Posterior cingulate gyrus (tissue), 11 donors: ENCODE results near the gene AKT3.

ENCODE experiments used
- DNase-seq, 10 donors: peaks; one replicate each; pipeline versions ENCODE4 v3.0.0 to v3.0.0-alpha.2; 2020 to 2021; ENCODE audit warnings: mixed read lengths in 3 of 10
- intact Hi-C: fragments of 100-400 bp; cut with DNase I; formaldehyde crosslinking; loops from one replicate; pipeline ENCODE4 v1.15.1; 2023

AKT3 gene

DNA sequence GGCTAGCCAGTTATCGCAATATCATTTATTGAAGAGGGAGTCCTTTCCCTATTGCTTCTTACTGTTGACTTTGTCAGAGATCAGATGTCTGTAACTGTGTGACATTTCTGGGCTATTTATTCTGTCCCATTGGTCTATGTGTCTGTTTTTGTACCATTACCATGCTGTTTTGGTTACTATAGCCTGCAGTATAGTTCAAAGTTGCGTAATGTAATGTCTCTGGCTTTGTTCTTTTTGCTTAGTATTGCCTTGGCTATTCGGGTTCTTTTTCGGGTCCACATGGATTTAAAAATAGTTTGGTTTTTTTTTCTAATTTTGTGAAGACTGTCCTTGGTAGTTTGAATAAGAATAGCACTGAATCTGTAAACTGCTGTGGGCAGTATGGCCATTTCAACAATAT, 320.5 kb downstream of the AKT3 start:
- no peak for DNase-seq
- intact Hi-C loops = no loop called here

DNA sequence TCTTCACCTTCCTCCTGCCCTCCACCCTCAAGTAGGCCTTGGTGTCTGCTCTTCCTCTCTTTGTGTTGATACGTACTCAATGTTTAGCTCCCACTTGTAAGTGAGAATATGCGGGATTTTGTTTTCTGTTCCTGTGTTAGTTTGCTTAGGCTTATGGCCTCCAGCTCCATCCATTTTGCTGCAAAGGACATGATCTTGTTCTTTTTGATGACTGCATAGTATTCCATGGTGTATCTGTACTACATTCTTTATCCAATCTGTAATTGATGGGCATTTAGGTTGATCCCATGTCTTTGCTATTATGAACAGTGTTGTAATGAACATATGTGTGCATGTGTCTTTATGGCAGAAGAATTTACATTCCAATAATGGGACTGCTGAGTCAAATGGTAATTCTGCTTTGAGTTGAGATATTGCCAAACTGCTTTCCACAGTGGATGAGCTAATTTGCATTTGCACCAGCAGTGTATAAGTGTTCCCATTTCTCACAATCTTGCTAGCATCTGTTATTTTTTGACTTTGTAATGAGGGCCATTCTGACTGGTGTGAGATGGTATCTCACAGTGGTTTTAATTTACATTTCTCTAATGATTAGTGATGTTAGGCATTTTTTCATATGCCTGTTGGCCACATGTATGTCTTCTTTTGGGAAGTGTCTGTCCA, 321.5 kb downstream of the AKT3 start:
- no peak for DNase-seq
- intact Hi-C loops = no loop called here

DNA sequence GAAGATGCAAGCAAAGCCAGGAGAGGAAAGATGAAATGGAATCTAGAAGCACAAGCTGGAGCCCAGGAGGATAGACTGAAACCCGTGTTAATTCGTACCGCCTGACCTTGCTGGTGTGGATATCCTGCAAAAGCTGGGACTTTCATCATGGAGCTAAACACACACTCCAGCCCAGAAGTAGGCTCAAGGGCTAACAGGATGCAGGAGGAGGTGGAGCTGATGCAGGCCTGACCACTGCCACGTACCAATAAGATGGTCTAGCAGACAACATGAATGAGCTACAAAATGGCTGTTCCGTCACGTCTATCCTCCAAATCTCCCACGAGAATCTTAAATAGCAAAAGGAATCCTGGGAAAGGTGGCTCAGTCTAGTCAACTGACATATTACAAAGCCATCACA, 323.9 kb downstream of the AKT3 start:
- DNase-seq = no peak
- intact Hi-C loops = no loop called here

GRCh38 chr1:243525085-243525487, 325.0 kb downstream of the AKT3 start:
- DNase-seq = no peak
- intact Hi-C loops = no loop called here

DNA sequence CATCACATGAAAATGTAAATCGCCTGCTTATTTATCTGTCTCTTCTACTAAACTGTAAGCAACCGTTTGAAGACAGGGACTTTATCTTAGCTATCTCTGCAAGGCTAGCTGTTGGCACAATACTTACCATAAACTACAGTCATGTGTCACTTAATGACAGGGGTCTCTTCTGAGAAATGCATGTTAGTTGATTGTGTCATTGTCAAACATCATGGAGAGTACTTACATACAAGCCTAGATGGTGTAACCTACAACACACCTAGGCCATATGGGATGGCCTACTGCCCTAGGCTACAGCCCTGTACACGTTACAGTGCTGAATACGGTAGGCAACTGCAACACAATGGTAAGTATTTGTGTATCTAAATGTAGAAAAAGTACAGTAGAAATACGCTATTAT, 326.3 kb downstream of the AKT3 start:
- intact Hi-C loops = no loop called here
- DNase-seq = no peak

DNA sequence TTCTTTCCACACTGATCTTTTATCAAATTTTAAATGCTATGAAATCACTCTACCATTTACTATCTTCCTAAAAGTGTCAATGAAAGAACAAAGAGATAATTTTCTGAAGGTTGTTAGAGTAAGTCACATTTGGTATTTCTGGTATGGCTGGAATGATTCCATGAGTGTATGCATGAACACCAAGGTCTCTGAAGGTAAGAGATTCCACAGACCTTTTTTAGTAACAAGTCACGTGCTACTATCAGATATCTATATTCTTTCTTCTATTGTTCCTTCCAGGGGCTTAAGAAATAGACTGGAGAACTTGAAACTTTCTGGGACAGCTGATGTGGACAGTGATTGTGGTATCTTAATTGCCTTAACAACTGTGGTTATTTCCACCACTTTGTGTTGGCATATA, 329.2 kb downstream of the AKT3 start:
- no peak for DNase-seq
- intact Hi-C loops = no loop called here

- DNase-seq = no peak
- intact Hi-C loops = no loop called here
Observed at GRCh38 chr1:243514927-243515326, 335.1 kb downstream of the AKT3 start.

DNA sequence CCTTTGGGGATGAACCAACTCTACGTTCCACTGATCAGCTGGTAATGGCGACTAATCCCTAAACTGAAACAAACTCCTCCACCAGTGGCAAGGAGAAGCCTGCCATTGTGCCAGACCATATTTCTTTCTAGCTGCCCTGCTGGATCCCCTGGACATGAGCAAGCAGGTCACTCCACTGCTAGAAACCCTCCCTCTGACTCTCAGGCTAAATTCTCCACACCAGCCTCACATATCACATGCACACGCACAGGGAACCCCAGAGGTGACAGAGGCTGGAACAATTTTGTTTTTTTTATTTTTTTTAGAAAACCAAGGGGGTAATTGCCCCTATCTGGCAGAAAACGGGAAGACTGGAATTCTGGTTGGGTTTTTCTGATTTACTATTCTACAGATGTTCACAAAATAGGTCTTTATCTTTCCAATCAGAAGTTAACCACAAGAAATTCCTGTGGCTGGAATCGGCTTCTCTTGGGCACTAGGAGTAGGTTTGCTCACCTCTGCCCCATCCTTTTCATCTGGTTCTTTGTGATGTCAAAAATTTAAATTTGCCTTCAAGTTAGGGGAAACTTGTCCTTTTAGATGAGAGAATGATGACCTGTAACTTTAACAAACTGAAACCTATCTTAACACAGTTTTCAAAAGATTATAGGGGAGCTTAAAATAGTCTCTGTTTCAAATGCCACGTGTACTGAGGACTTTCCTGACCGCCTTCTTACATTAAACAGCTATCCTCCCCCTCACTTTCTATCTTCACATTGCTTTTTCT, 336.1 kb downstream of the AKT3 start:
- no peak for DNase-seq
- intact Hi-C loops = no loop called here

GRCh38 chr1:243510928-243511327, 339.1 kb downstream of the AKT3 start:
- no peak for DNase-seq
- intact Hi-C loops = no loop called here

GRCh38 chr1:243508943-243509342, 341.1 kb downstream of the AKT3 start:
- DNase-seq = no peak
- intact Hi-C loops = no loop called here

DNA sequence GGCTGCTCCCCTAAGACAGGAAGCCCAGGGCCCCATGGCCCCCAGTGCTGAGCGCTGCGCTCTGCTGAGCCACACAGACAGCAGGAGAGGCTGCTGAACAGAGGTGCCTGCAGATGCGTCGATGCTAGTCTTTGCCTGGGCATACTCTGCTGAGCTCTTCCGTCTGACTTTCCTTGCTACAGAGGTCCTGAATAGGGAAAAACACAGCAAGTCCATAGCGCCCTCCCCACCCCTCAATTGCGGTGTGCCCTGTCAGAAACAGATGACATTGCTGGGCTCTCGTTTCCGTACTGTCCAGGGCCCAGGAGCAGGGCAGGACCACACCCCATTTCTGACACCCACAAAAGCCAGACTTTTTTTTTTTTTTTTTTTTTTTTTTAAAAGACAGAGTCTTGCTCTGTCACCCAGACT, 341.7 kb downstream of the AKT3 start:
- DNase-seq = peak in 3 of 10 donors; percentile 72 to 87 (median 84)
- intact Hi-C loops = no loop called here

- DNase-seq = no peak
Observed at GRCh38 chr1:243507672-243508302, 342.3 kb downstream of the AKT3 start.

DNA sequence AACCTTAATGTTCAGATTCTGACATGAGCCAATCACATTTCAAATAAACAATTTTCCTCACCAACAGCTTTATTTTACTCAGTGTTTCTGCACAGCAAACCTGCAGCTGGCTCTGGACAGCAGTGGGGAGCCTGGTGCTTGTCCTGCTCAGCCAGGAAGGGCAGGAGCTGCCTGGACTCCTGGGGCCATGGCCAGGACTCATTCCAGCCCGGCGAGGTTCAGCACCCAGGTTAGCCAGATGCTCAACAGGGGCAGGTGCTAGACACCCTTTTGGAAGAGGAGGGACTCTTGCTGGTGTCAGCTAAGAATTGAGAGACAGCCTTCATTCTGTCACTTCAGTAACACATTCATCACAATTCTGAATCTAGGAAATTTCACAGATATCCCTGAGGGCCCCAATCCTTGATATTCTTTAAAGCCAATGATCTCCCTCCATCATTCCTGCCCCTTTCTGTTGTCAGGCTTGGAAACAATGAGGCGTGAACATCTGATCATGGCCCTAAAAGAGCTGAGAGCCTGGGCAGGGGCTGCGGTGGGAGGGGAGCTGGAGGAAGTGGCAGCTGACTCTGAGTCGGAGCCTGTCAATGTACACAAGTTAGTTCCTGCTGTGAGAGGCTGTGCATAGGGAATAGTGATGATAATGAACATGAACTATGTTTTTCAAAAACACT, 342.9 kb downstream of the AKT3 start:
- DNase-seq = peak in 2 of 10 donors; percentile 66 to 81
- intact Hi-C loops = no loop called here

More at GRCh38 chr1:243507672-243508302, 342.3 kb downstream of the AKT3 start:
- intact Hi-C loops = no loop called here

DNA sequence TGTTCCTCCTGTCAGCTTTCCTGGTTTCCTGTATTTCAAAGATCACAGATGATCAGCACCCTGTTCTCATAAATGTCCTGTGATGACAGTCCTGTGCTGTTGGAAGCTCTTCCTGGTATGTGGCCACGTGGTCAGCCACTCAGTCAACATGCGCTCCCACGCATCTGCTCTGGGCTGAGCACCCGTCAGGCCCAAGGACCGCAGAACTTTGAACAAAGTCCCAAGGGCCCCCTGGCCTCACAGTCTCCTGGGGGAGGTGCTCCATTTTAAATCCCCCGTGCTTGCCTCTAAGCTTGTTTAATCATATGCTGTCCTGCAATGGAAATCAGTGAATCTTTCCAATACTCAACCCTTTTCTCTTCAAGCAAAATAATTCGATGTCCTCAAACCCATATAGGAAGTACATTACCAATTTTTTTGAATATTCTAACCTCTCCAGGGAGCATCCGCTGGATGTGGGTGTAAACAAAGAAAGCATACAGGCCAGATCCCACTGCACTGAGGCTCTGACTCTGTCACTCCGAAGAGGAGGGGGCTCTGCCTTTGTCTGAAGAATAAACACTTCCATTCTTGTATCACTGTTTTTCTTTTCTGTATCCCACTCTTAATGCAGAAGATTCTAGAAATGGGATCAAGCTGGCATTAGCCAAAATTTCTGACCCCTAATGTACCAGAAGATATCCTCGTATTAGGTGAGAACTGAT, 343.9 kb downstream of the AKT3 start:
- DNase-seq = peak in 1 of 10 donors; percentile 55
- intact Hi-C loops = no loop called here

DNA sequence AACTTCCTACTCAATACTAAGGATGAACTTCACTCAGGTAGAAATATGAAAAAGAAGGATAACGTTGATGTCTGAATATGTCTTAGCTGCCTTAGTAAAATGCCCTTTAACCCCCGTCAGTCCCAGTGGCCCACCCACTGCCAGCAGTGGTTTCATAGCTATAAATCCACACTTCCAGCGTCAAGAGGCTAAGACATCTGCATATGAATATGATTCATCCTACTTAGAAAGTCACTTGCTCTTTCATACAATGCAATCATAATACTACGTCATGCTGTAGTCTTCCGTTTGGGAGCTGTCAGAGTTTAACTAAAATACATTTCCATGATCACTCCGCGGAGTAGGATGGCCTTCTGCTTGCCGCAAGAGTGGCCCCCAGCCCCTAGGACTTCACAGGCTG, 346.9 kb downstream of the AKT3 start:
- no peak for DNase-seq
- intact Hi-C loops = no loop called here

DNA sequence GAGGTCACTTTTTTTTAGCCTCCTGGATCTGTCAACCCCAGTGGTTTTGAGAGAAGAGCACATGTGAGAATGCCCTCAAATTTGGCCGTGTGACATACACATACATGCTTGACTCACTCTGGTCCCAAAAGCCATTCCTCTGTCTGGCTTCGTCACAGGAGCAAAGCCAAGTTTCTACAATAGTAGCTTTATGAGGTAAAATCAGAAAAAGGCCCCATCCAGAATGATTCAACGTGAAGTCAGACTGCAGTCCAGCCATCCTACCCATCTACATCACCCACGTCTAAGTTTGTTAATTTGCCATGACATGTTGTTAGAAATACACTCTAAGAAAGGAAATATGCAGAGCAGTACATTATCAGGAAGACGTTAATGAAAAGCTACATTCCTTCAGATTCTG, 349.0 kb downstream of the AKT3 start:
- DNase-seq = no peak

GRCh38 chr1:243500512-243500911, 349.5 kb downstream of the AKT3 start:
- DNase-seq = no peak
- intact Hi-C loops = no loop called here

More for the DNA sequence above, 349.0 kb downstream of the AKT3 start:
- intact Hi-C loops = no loop called here

DNA sequence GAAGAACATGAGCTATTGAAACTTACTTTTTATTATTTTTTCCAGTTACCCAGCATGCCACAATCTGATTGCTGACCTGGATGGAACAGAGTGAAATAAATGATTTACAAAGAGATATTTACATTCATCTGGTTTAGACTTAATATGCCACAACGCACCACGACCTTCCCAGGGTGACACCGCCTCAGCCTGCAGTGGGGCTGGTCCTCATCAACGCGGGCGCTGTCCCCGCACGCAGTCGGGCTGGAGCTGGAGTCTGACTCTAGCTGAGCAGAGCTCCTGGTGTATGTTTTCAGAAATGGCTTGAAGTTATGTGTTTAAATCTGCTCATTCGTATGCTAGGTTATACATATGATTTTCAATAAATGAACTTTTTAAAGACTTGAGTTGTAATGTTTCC, 350.3 kb downstream of the AKT3 start:
- intact Hi-C loops = no loop called here
- peak in 1 of 10 donors; percentile 83 for DNase-seq

GRCh38 chr1:243499248-243499647, 350.8 kb downstream of the AKT3 start:
- DNase-seq = no peak
- intact Hi-C loops = no loop called here

- intact Hi-C loops = no loop called here
- peak in 1 of 10 donors; percentile 75 for DNase-seq
Observed at GRCh38 chr1:243497939-243498681, 351.9 kb downstream of the AKT3 start.
